GM21717 (cell line): ENCODE results near the gene CDC42SE2.

Source experiments
- ATAC-seq: cut with Tn5 transposase; IDR thresholded peaks from one replicate; pipeline ENCODE4 v1.9.1; 2021; ENCODE audit warnings: mild to moderate bottlenecking, moderate library complexity; ENCODE audit not compliant: unreplicated experiment

The CDC42SE2 gene

DNA sequence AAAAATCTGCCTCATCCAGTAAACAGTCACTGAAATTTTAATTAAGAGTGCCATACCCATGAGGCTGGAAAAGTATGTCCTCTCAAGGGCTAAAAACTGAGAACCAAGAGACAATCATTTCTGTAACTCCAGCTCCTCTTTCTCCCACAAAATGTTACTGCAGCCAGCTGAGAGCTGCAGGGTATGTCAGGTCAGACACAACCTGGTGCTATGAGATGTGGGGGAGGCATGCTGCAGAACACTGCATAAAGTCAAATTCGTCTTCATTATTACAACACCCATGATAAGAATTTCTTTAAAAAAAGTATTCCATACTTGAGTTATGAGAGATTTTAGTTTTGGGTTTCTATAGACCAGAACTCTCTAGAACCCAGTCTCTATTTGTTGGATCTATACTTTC, 162.2 kb downstream of the CDC42SE2 start:
- ATAC-seq: no peak

DNA sequence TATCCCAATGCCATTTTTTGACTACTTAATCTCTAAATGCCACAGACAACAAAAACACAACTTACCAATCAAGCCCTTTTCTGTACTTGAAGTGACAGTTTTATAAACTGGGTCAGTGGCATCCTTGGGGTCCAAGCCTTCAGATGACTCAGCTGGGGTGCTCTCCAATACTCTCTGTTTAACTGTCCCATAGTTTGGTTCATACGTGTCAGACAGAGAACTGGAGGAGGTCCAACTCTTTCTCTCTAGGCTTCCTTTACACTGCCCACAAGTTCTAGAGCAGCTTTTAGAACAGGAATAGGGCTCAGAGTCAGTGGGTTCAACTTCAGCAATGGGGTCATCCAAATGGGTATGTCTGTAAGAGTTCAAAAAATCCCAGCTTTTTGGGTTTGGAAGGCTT, 166.9 kb downstream of the CDC42SE2 start:
- no peak for ATAC-seq

DNA sequence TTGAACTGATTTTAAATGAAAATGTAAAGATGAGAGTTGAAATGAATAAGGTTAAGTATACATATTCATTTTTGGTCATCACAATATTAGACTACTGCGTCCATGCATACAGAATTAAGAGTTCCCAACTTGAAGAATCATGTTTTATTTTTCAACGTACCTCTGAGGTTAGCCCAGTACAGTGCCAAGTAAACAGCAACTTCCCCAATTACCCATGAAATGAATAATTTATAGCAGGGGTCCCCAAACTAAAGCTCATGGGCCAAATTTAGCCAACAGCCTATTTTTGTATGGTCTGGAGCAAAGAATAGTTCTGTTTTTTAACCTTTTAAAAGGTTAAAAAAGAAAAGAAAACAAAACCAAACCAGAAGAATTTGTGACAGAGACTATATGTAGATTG, 167.9 kb downstream of the CDC42SE2 start:
- ATAC-seq: no peak

DNA sequence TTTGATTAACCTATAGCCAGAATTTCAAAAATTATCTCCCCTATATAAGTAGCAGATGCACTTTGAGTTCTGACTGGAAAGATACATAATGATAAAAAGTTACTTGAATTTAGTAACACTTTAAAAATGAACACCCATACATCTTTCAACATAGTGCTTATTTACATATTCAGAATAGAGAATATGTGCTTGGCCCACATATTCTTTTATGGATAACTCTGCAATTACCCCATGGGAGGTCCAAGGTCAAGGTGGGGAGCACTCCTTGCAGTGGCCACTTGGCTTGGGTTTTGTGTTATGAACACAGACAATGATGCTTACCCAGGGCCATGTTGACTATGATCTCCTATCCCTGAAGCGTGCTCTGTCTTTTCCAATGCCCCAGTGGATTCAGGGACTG, 169.3 kb downstream of the CDC42SE2 start:
- no peak for ATAC-seq

DNA sequence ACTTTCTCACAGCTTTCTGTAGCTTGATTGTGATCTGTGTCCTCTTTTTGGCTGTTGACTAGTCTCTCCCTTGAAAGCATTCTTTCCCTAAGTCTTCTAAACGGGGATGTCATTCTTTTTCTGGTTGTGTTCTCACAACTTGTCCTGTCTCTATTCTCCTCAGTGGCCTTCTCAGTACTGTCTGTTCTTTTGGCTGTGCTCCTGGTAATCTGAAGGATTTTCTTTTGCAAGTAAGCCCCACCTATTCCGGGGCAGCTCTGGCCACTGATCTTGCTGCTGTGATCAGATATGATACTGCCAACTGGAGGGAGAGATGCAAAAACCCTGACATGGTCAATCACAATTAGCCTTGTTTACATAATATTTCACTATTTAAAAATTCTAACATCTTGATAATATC, 172.2 kb downstream of the CDC42SE2 start:
- ATAC-seq: no peak

DNA sequence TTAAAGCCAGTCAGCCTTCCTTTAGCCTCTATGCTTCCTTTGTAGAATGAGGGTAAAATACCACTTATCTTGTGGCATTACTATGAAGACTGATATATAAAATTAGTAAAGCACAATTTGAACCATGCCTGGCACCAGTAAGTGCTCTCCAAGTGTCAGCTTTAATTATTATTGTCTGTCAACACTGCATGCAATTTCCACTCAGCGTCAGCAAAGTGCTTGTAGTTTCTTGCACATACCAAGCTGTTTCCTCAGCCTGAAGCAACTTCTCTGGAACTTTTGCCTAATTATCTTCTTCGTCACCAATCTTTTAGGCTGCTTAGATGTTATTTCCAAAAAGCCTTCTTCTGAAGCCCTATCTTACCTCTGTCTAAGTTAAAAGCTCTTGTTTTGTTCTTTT, 177.3 kb downstream of the CDC42SE2 start:
- ATAC-seq: no peak
